Measurements from ENCODE around the gene RHBDL1.
A peak's percentile ranks its signal among the peaks of the same experiment; 100 is the strongest.

The RHBDL1 gene

GRCh38 chr16:652454-653305 lies 22.8 kb upstream of the RHBDL1 start:
- no peak for DNase-seq (ENCODE audit: low read depth in 2 of 2)

DNA sequence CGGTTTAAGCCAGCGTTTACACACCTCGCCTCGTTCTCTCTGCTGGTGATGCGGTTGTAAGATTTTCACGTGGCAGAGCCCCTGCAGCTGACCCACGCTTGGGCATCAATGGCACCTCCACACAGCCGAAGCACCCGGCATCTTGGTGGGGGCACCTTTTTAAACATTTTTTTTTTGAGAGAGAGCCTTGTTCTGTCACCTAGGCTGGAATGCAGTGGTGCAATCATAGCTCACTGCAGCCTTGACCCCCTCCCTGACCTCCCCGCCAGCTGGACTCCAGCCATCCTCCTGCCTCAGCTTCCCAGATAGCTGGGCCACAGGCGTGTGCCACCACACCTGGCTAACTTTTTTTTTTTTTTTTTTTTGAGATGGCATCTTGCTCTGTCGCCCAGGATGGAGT lies 21.4 kb upstream of the RHBDL1 start:
- DNase-seq (ENCODE audit: low read depth in 2 of 2): no peak

GRCh38 chr16:657487-657886 lies 18.0 kb upstream of the RHBDL1 start:
- no peak for DNase-seq (ENCODE audit: low read depth in 2 of 2)

DNA sequence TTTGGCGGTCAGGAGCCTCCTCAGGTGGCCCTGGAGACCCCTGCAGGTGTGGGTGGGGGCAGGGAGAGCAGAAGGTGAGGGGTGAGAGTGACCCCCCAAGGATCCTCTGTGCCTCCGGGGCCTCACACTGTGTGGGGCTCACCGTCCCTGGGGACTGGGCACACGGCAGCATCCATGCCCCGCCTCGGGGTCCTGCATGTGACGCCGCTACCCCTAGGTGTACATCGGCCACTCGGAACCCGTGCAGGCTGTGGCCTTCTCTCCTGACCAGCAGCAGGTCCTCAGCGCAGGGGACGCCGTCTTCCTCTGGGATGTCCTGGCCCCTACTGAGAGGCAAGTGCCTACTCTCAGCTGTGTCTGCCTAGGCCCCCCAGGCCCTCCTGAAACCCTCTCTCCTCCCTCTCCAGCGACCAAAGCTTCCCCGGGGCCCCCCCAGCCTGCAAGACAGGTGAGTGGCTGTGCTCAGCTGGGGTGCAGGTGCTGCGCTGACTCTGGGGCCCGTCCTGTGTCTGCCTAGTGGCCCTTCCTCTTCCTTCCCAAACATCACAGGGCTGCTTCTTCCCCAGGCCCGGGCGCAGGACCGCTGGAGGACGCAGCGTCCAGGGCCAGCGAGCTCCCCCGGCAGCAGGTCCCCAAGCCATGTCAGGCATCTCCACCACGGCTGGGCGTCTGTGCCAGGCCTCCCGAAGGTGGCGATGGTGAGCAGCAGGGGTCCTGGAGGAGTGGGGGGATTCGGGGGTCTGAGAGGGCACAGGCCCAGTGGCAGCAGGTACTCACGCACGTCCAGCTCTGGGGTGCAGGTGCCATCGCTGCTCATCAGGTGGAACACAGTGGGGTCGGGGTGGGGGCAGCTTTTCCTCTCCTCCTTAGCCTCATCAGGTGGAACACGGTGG lies 16.5 kb upstream of the RHBDL1 start:
- DNase-seq (ENCODE audit: low read depth in 2 of 2): no peak

DNA sequence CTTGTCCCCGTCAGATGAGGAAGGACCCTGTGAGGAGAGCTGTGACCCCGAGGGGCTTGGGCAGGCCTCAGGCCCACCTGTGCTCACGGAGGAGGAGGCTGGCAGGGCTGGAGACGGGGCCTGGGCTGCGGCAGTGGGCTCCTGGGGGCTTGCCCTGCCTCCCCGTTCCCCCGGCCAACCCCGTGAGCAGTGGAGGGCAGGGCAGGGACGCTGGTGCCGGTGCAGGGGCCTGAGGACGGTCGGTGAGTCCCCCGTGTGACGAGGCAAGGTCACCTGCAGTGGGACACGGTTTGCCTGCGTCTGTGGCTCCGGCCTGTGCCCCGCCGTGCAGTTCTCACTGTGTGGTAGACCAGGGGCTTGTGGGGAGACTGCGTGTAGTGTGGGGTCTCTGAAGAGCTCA lies 15.9 kb upstream of the RHBDL1 start:
- DNase-seq (ENCODE audit: low read depth in 2 of 2): no peak

- DNase-seq (ENCODE audit: low read depth in 2 of 2): no peak
These were observed 15.4 kb upstream of the RHBDL1 start for GRCh38 chr16:660132-660458.

- no peak for DNase-seq (ENCODE audit: low read depth in 2 of 2)
These were observed 14.8 kb upstream of the RHBDL1 start for GRCh38 chr16:660459-661183.

DNA sequence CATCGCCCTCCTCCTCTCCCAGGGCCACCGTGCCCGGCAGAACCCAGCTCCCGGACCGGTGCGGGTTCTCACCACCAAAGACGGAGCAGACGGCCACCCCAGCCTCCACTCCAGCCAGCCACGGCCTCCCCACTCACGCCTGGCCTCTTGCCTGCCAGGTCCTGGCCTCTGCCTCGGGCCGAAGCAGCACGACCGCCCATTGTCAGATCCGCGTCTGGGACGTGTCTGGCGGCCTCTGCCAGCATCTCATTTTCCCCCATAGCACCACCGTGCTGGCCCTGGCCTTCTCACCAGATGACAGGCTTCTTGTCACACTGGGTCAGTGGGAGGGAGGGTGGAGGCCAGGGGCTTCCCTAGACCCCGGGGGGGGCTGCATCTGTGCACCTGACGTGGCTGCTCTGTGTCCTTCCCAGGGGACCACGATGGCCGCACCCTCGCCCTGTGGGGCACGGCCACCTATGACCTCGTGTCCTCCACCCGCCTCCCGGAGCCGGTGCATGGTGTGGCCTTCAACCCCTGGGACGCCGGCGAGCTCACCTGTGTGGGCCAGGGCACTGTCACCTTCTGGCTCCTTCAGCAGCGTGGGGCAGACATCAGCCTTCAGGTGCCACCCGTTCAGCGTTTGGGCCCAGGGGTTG lies 14.2 kb upstream of the RHBDL1 start:
- no peak for DNase-seq (ENCODE audit: low read depth in 2 of 2)

- no peak for DNase-seq (ENCODE audit: low read depth in 2 of 2)
These were observed 13.4 kb upstream of the RHBDL1 start for GRCh38 chr16:662095-662494.

DNA sequence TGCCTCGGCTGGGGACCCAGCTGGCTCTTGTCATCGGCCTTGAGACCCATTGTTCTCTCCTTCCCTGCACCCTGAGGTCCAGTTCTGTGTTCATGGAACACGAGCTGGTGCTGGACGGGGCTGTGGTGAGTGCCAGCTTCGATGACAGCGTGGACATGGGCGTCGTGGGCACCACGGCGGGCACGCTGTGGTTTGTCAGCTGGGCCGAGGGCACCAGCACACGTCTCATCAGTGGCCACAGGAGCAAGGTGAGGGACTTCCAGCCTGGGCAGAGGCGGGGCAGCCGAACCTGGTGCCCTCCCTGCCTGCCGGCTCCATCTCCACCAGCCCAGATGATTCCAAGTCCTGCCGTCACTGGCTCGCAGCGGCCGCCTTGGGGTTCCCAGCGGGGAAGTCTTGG lies 12.9 kb upstream of the RHBDL1 start:
- no peak for DNase-seq (ENCODE audit: low read depth in 2 of 2)

DNA sequence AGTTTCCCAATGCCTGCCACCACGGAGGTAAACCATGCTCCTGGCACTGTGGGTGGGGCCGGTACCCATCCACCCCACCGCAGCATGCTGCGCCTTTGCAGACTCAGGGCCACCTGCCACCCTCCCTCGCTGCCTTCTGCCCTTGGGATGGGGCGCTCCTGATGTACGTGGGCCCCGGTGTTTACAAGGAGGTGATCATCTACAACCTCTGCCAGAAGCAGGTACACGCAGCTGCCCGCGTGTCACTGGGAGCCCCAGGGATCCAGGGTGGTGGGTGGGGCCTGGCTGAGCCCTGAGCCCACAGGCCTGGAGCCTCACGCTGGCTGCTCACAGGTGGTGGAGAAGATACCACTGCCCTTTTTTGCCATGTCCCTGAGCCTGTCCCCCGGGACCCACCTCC lies 8.9 kb upstream of the RHBDL1 start:
- no peak for DNase-seq (ENCODE audit: low read depth in 2 of 2)

GRCh38 chr16:667113-667779 lies 8.2 kb upstream of the RHBDL1 start:
- no peak for DNase-seq (ENCODE audit: low read depth in 2 of 2)

GRCh38 chr16:667780-668518 lies 7.5 kb upstream of the RHBDL1 start, which contains the start of gene RHOT2:
RHOT2 (plus strand) TSS chr16:668132; CDS start chr16:668200, 68 bp downstream.
- peak; percentile 69 for DNase-seq (ENCODE audit: low read depth in 2 of 2)

DNA sequence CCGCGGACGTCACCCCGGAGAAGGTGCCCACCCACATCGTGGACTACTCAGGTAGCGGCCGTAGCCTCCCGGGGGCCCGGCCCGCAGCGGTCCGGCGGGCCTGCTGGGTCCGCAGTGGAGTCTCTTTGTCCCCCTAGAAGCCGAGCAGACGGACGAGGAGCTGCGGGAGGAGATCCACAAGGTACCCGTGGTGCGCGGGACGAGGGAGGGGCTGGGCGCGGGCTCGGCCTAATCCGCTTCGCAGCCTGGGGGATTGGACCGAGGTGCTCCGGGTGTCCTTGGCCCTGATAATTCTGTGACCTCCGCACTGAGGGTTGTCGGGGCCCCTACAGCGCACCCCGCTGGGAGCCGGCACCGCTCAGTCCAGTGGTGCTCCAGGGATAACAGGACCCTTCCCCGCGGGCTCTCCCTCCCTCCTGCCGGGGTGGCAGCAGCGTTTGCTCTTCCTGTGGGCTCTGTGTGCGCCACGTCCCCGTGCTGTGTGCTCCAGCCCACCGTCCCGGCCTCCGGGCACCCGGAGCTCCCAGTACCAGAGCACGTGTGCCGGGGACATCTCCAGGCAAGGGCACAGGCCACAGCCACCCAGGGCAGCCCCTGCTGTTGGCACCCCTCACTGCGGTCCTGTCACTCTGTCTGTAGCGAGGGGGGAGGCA lies 6.8 kb upstream of the RHBDL1 start:
- no peak for DNase-seq (ENCODE audit: low read depth in 2 of 2)

DNA sequence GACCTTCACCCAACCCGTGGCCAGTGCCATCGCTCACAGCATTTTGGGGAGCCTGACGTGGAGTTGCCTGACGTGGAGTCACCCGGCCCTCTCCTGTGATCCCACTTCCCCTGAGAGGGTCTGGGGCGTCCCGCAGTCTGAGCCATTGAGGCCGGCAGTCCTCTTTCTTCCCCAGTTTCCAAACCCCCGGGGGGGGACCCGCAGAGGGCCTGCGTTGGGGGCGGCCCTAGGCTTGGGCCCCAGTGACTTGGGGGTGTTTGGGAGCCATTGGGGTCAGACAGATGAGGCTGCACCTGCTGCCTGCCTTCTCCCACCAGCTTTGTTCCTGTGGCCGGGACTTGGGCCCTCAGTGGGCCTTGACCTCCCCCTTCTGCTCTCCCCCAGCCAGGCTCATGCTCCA lies 5.8 kb upstream of the RHBDL1 start:
- no peak for DNase-seq (ENCODE audit: low read depth in 2 of 2)

DNA sequence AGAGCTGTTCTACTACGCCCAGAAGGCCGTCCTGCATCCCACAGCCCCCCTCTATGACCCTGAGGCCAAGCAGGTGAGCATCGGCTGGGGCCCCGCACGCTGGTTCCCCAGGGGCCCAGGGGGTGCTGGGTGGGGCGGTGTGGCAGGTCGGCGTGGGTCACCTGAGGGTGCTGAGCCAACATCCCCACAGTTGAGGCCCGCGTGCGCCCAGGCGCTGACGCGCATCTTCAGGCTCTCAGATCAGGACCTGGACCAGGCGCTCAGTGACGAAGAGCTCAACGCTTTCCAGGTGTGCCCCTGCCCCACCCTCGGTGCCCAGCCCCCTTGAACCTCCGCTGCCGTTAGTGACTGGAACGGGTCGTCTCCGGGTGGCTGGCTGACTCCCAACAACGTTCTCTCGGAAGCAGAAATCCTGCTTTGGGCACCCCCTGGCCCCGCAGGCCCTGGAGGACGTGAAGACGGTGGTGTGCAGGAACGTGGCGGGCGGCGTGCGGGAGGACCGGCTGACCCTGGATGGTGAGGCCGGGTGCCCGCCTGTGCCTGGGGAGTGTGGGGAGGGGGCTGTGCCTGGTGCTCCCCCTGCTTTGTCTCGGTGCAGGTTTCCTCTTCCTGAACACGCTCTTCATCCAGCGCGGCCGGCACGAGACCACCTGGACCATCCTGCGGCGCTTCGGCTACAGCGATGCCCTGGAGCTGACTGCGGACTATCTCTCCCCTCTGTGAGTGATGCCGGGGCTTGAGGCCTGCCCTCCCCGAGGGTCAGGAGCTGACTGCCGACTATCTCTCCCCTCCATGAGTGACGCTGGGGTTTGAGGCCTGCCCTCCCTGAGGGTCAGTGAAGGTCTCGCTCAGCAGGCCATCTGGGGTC lies 4.8 kb upstream of the RHBDL1 start:
- DNase-seq (ENCODE audit: low read depth in 2 of 2): no peak

- no peak for DNase-seq (ENCODE audit: low read depth in 2 of 2)
These were observed 3.9 kb upstream of the RHBDL1 start for GRCh38 chr16:671353-672131.

DNA sequence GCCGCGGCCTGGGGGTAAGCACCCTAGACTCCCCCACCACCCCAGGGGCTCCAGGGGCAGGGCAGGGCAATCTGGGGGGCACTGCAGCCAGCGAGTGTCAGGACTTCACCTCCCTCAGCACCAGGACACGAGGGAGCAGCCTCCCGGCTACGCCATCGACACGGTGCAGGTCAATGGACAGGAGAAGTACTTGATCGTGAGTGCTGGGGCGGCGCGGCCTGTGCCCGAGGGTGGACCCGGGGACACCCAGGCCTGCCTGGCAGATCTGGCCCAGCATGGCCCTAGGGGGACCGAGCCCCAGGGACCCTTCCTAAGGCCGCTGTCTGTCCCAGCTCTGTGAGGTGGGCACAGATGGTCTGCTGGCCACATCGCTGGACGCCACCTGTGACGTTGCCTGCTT lies 3.1 kb upstream of the RHBDL1 start:
- DNase-seq (ENCODE audit: low read depth in 2 of 2): no peak

All from fibroblast of skin of left quadriceps (primary cell).